ENCODE results near the gene TET1. TPM values are rescaled to one million over a fixed set of nuclear protein-coding genes. Genes with fewer than 3 reads are reported as not detected.

Gene TET1
- total and polyA plus RNA-seq, 9 of the 15 experiments (the other 6 are each of a cell fraction or from before 2014, with no cell fraction given), result 2.6 to 21.3 (median 11.6) TPM

GRCh38 chr10:68550747-68551411 lies 9.3 kb upstream of the TET1 start (continued):
- TF ChIP-seq CHD7 (IDR thresholded peaks at IDR 0.05; ENCODE audit: low read depth, low read length), result no peak
- TF ChIP-seq ZBTB17 (CRISPR knock-in tag; IDR thresholded peaks at IDR 0.05), result no peak
- 0 out of 2 replicates have a peak, but pooled peaks have one; percentile 10 for TF ChIP-seq ETV1 (tag; conservative IDR thresholded peaks at IDR 0.05; ENCODE audit: low read depth)
- TF ChIP-seq, protein P1, sequence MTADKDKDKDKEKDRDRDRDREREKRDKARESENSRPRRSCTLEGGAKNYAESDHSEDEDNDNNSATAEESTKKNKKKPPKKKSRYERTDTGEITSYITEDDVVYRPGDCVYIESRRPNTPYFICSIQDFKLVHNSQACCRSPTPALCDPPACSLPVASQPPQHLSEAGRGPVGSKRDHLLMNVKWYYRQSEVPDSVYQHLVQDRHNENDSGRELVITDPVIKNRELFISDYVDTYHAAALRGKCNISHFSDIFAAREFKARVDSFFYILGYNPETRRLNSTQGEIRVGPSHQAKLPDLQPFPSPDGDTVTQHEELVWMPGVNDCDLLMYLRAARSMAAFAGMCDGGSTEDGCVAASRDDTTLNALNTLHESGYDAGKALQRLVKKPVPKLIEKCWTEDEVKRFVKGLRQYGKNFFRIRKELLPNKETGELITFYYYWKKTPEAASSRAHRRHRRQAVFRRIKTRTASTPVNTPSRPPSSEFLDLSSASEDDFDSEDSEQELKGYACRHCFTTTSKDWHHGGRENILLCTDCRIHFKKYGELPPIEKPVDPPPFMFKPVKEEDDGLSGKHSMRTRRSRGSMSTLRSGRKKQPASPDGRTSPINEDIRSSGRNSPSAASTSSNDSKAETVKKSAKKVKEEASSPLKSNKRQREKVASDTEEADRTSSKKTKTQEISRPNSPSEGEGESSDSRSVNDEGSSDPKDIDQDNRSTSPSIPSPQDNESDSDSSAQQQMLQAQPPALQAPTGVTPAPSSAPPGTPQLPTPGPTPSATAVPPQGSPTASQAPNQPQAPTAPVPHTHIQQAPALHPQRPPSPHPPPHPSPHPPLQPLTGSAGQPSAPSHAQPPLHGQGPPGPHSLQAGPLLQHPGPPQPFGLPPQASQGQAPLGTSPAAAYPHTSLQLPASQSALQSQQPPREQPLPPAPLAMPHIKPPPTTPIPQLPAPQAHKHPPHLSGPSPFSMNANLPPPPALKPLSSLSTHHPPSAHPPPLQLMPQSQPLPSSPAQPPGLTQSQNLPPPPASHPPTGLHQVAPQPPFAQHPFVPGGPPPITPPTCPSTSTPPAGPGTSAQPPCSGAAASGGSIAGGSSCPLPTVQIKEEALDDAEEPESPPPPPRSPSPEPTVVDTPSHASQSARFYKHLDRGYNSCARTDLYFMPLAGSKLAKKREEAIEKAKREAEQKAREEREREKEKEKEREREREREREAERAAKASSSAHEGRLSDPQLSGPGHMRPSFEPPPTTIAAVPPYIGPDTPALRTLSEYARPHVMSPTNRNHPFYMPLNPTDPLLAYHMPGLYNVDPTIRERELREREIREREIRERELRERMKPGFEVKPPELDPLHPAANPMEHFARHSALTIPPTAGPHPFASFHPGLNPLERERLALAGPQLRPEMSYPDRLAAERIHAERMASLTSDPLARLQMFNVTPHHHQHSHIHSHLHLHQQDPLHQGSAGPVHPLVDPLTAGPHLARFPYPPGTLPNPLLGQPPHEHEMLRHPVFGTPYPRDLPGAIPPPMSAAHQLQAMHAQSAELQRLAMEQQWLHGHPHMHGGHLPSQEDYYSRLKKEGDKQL (CRISPR knock-in tag; IDR thresholded peaks at IDR 0.05; ENCODE audit: borderline replicate concordance), result no peak
- TF ChIP-seq KDM5B (IDR thresholded peaks at IDR 0.05; ENCODE audit: insufficient replicate concordance, low read depth, low read length), result no peak
- TF ChIP-seq E2F1 (CRISPR knock-in tag; IDR thresholded peaks at IDR 0.05), result no peak
- no peak for TF ChIP-seq ZSCAN32 (CRISPR knock-in tag; IDR thresholded peaks at IDR 0.05)
- TF ChIP-seq POLR2G (IDR thresholded peaks at IDR 0.05; ENCODE audit: low read depth, low read length), result no peak

Measured in K562 (cell line).